HEK293T (cell line): ENCODE measurements around the gene ACOD1.

ENCODE experiments used
- CTCF ChIA-PET: fragments of 350-600 bp; formaldehyde crosslinking; extraction: SDS; loops from one replicate; lab custom pipeline; 2021; ENCODE audit warnings: antibody characterized with exemption, inconsistent platforms; lab: Yijun Ruan, JAX
- POLR2A ChIA-PET: fragments of 350-600 bp; formaldehyde crosslinking; extraction: SDS; loops from one replicate; lab custom pipeline; 2020; ENCODE audit warnings: antibody characterized with exemption, inconsistent platforms; lab: Yijun Ruan, JAX
- DNase-seq: peaks from one replicate; pipeline ENCODE4 v3.0.0; 2012; ENCODE audit warnings: mixed read lengths; ENCODE audit errors: extremely low spot score
- ARNT ChIP-seq: fragments of 450-650 bp; IDR thresholded peaks from 2 replicates; pipeline ENCODE4 v1.6.1; 2017; ENCODE audit warnings: mild to moderate bottlenecking
- BHLHE40 ChIP-seq: fragments of 450-650 bp; IDR thresholded peaks from 2 replicates; pipeline ENCODE4 v1.6.1; 2016; ENCODE audit warnings: mild to moderate bottlenecking, moderate library complexity, borderline replicate concordance
- CTBP1 ChIP-seq: fragments of 450-650 bp; IDR thresholded peaks from 2 replicates; pipeline ENCODE4 v1.6.1; 2016; ENCODE audit warnings: borderline replicate concordance
- ELF4 ChIP-seq: fragments of 450-650 bp; IDR thresholded peaks from 2 replicates; pipeline ENCODE4 v1.6.1; 2017; ENCODE audit warnings: antibody characterized with exemption
- FOXA1 ChIP-seq: fragments of 450-650 bp; IDR thresholded peaks from 2 replicates; pipeline ENCODE4 v1.6.1; 2016; ENCODE audit warnings: mild to moderate bottlenecking
- FOXK2 ChIP-seq: fragments of 450-650 bp; IDR thresholded peaks from 2 replicates; pipeline ENCODE4 v1.6.1; 2016; ENCODE audit warnings: mild to moderate bottlenecking
- FOXM1 ChIP-seq: fragments of 450-650 bp; IDR thresholded peaks from 2 replicates; pipeline ENCODE4 v1.6.1; 2017; ENCODE audit warnings: mild to moderate bottlenecking, borderline replicate concordance
- HDGF ChIP-seq: fragments of 450-650 bp; IDR thresholded peaks from 2 replicates; pipeline ENCODE4 v1.6.1; 2017; ENCODE audit warnings: antibody characterized with exemption, borderline replicate concordance
- L3MBTL2 ChIP-seq: fragments of 450-650 bp; conservative IDR thresholded peaks from 2 replicates; pipeline ENCODE4 v1.6.1; 2016; ENCODE audit warnings: mild to moderate bottlenecking
- LEF1 ChIP-seq: fragments of 450-650 bp; IDR thresholded peaks from 2 replicates; pipeline ENCODE4 v1.6.1; 2017; ENCODE audit warnings: mild to moderate bottlenecking, borderline replicate concordance
- NFRKB ChIP-seq: fragments of 450-650 bp; IDR thresholded peaks from 2 replicates; pipeline ENCODE4 v1.6.1; 2016; ENCODE audit warnings: mild to moderate bottlenecking, moderate library complexity
- PKNOX1 ChIP-seq: fragments of 450-650 bp; IDR thresholded peaks from 2 replicates; pipeline ENCODE4 v1.6.1; 2016
- SP1 ChIP-seq: fragments of 450-650 bp; IDR thresholded peaks from 2 replicates; pipeline ENCODE4 v1.6.1; 2017
- SUZ12 ChIP-seq: fragments of 450-650 bp; IDR thresholded peaks from 2 replicates; pipeline ENCODE4 v1.6.1; 2016; ENCODE audit warnings: mild to moderate bottlenecking
- TARDBP ChIP-seq: fragments of 450-650 bp; IDR thresholded peaks from 2 replicates; pipeline ENCODE4 v1.6.1; 2016
- ZNF384 ChIP-seq: fragments of 450-650 bp; IDR thresholded peaks from 2 replicates; pipeline ENCODE4 v1.6.1; 2016

The ACOD1 gene

GRCh38 chr13:76934671-76935070, 13.6 kb upstream of the ACOD1 start:
- TF ChIP-seq L3MBTL2 (no peak), LEF1 (no peak), CTBP1 (no peak), BHLHE40 (no peak), TARDBP (no peak), FOXK2 (no peak), FOXM1 (no peak), ARNT (no peak), ZNF384 (no peak), ELF4 (no peak), HDGF (no peak), SUZ12 (no peak), SP1 (no peak), NFRKB (no peak), PKNOX1 (no peak), FOXA1 (no peak)
- DNase-seq: no peak
- CTCF ChIA-PET: no interaction called here
- POLR2A ChIA-PET: no interaction called here

- TF ChIP-seq TARDBP (no peak), ZNF384 (no peak), PKNOX1 (no peak), BHLHE40 (no peak)
- ChIA-PET CTCF (no interaction called here), POLR2A (no interaction called here)
- DNase-seq: no peak
Observed at GRCh38 chr13:76936763-76937162, 11.5 kb upstream of the ACOD1 start.

GRCh38 chr13:76937281-76937820, 11.0 kb upstream of the ACOD1 start:
- ChIA-PET POLR2A (no interaction called here), CTCF (no interaction called here)
- DNase-seq: no peak
- TF ChIP-seq PKNOX1 (no peak), CTBP1 (no peak), HDGF (no peak), ELF4 (no peak), ZNF384 (no peak), FOXM1 (no peak), TARDBP (no peak), NFRKB (no peak), FOXK2 (no peak), L3MBTL2 (no peak), SP1 (no peak), LEF1 (no peak), SUZ12 (no peak), ARNT (no peak), FOXA1 (no peak), BHLHE40 (no peak)

- TF ChIP-seq FOXK2: no peak
- DNase-seq: no peak
- ChIA-PET CTCF (no interaction called here), POLR2A (no interaction called here)
Observed at GRCh38 chr13:76939215-76939614, 9.1 kb upstream of the ACOD1 start.

- ChIA-PET CTCF (no interaction called here), POLR2A (no interaction called here)
- DNase-seq: no peak
- TF ChIP-seq TARDBP: no peak
Observed at GRCh38 chr13:76942363-76942762, 5.9 kb upstream of the ACOD1 start.

- CTCF ChIA-PET: no interaction called here
- POLR2A ChIA-PET: no interaction called here
- TF ChIP-seq PKNOX1 (no peak), ELF4 (no peak), ARNT (no peak), CTBP1 (no peak), LEF1 (no peak), SP1 (no peak), HDGF (no peak), SUZ12 (no peak), ZNF384 (no peak), FOXA1 (no peak), L3MBTL2 (no peak), FOXK2 (no peak), BHLHE40 (no peak), TARDBP (no peak), NFRKB (no peak)
- DNase-seq: no peak
Observed at GRCh38 chr13:76943646-76944045, 4.7 kb upstream of the ACOD1 start.

GRCh38 chr13:76944456-76944855, 3.9 kb upstream of the ACOD1 start:
- no peak for DNase-seq
- ChIA-PET CTCF (no interaction called here), POLR2A (no interaction called here)
- TF ChIP-seq NFRKB: no peak
- TF ChIP-seq PKNOX1: no peak
- TF ChIP-seq FOXK2: no peak
- no peak for TF ChIP-seq CTBP1
- no peak for TF ChIP-seq SP1
- no peak for TF ChIP-seq ARNT
- TF ChIP-seq FOXM1: no peak
- TF ChIP-seq LEF1: no peak
- no peak for TF ChIP-seq ZNF384
- TF ChIP-seq BHLHE40: no peak
- no peak for TF ChIP-seq ELF4
